Measurements from ENCODE around the gene EGLN2. TPM values are rescaled to one million over a fixed set of nuclear protein-coding genes. Genes with fewer than 3 reads are reported as not detected.

The EGLN2 gene
- total and polyA plus RNA-seq, 5 experiments from 2014 or later, result 104 to 243 (median 214) TPM

- Mint-ChIP-seq H3K36me3 (peaks cover 0 to 30% (median 2%) of the 10 kb centered on the region in 3 donors), H3K4me1 (peaks cover 27 to 51% (median 44%) of the 10 kb centered on the region in 4 donors), H3K27ac (peak overlapping the region; percentile 98 to 100 (median 99)), H3K4me3 (peak overlapping the region; percentile 28 to 98 (median 95)), H3K9me3 (peaks cover 0 to 2% (median 0%) of the 10 kb centered on the region in 9 donors), H3K27me3 (no peaks in the 10 kb centered on the region)
- POLR2A ChIA-PET, result interaction anchor here (0.6 to 17.6 kb wide), 14 partner anchors 11 to 348 kb away, joined by 3 to 301 read pairs (median 10); partner anchors contain the start of genes ACTMAP, COQ8B, ITPKC and MIA
- no peak for DNase-seq
- ATAC-seq, result no peak
Measured at GRCh38 chr19:40797166-40797962, 1.6 kb upstream of the EGLN2 start.

GRCh38 chr19:40797963-40798682 is 868 bp upstream of the EGLN2 start:
- Mint-ChIP-seq H3K4me3 (peak overlapping the region; percentile 88 to 99 (median 96)), H3K4me1 (peaks cover 32 to 54% (median 48%) of the 10 kb centered on the region in 4 donors), H3K27me3 (no peaks in the 10 kb centered on the region), H3K9me3 (peaks cover 0 to 2% (median 0%) of the 10 kb centered on the region in 9 donors), H3K27ac (peak overlapping the region; percentile 98 to 100 (median 99)), H3K36me3 (peaks cover 0 to 25% (median 5%) of the 10 kb centered on the region in 3 donors)
- ATAC-seq (peak; percentile 51 to 53), DNase-seq (peak in 9 of 10 donors; percentile 55 to 88 (median 70))
- POLR2A ChIA-PET, result interaction anchor here (0.6 to 17.6 kb wide), 23 partner anchors 10 to 778 kb away, joined by 3 to 301 read pairs (median 6); partner anchors contain the start of genes ACTMAP, CEACAM21, COQ8B and HNRNPUL1

- Mint-ChIP-seq H3K9me3 (peaks cover 0 to 2% (median 0%) of the 10 kb centered on the region in 9 donors), H3K27ac (peak overlapping the region; percentile 91 to 100 (median 98)), H3K27me3 (no peaks in the 10 kb centered on the region), H3K36me3 (peaks cover 0 to 25% (median 5%) of the 10 kb centered on the region in 3 donors), H3K4me1 (peaks cover 47 to 70% (median 64%) of the 10 kb centered on the region in 4 donors), H3K4me3 (peak overlapping the region; percentile 89 to 98 (median 94))
- DNase-seq (peak in 2 of 10 donors; percentile 26 to 30), ATAC-seq (no peak)
- POLR2A ChIA-PET, result interaction anchor here (0.7 to 17.6 kb wide), 13 partner anchors 8 to 1467 kb away, joined by 3 to 301 read pairs (median 7); partner anchors contain the start of genes ACTMAP, COQ8B, HNRNPUL1 and ITPKC
Measured at GRCh38 chr19:40799558-40800338, 757 bp downstream of the EGLN2 start.

- peaks cover 0 to 28% (median 5%) of the 10 kb centered on the region in 3 donors for H3K36me3 Mint-ChIP-seq
- H3K9me3 Mint-ChIP-seq, result peaks cover 0 to 2% (median 0%) of the 10 kb centered on the region in 9 donors
- H3K27me3 Mint-ChIP-seq, result no peaks in the 10 kb centered on the region
- POLR2A ChIA-PET, result interaction anchor here (0.7 to 17.6 kb wide), 6 partner anchors 23 to 1467 kb away, joined by 3 to 301 read pairs (median 4); partner anchors contain the start of genes ACTMAP, MIA, RAB4B and SNRPA
- DNase-seq, result no peak
- H3K4me3 Mint-ChIP-seq, result peak overlapping the region; percentile 89 to 98 (median 94)
- peak overlapping the region; percentile 91 to 100 (median 98) for H3K27ac Mint-ChIP-seq
- peaks cover 50 to 77% (median 72%) of the 10 kb centered on the region in 4 donors for H3K4me1 Mint-ChIP-seq
- no peak for ATAC-seq
Measured at GRCh38 chr19:40800339-40800996, 1.5 kb downstream of the EGLN2 start.

- Mint-ChIP-seq H3K36me3 (peaks cover 0 to 28% (median 5%) of the 10 kb centered on the region in 3 donors), H3K4me1 (peaks cover 50 to 82% (median 77%) of the 10 kb centered on the region in 4 donors), H3K9me3 (peaks cover 0 to 2% (median 0%) of the 10 kb centered on the region in 9 donors), H3K27ac (peak overlapping the region; percentile 98 to 100 (median 100)), H3K27me3 (no peaks in the 10 kb centered on the region), H3K4me3 (peak overlapping the region; percentile 89 to 98 (median 94))
- ATAC-seq (no peak), DNase-seq (no peak)
- POLR2A ChIA-PET, result interaction anchor here (0.6 to 17.6 kb wide), 7 partner anchors 13 to 462 kb away, joined by 3 to 301 read pairs (median 4); partner anchors contain the start of genes ITPKC, MIA and RAB4B
Measured at GRCh38 chr19:40800997-40801377, 2.0 kb downstream of the EGLN2 start.

- Mint-ChIP-seq H3K4me3 (peak overlapping the region; percentile 81 to 98 (median 94)), H3K4me1 (peaks cover 55 to 86% (median 82%) of the 10 kb centered on the region in 4 donors), H3K27ac (peak overlapping the region; percentile 98 to 100 (median 100)), H3K9me3 (peaks cover 0 to 2% (median 0%) of the 10 kb centered on the region in 9 donors), H3K27me3 (no peaks in the 10 kb centered on the region), H3K36me3 (peaks cover 0 to 29% (median 5%) of the 10 kb centered on the region in 3 donors)
- ATAC-seq (no peak), DNase-seq (no peak)
- POLR2A ChIA-PET, result interaction anchor here (0.5 to 17.6 kb wide), 12 partner anchors 13 to 526 kb away, joined by 3 to 301 read pairs (median 6); partner anchors contain the start of genes ACTMAP, ITPKC, MIA and RAB4B
Measured at GRCh38 chr19:40801426-40802299, 2.7 kb downstream of the EGLN2 start.

- peaks cover 0 to 36% (median 10%) of the 10 kb centered on the region in 3 donors for H3K36me3 Mint-ChIP-seq
- H3K27me3 Mint-ChIP-seq, result no peaks in the 10 kb centered on the region
- DNase-seq (no peak), ATAC-seq (no peak)
- peaks cover 0 to 2% (median 0%) of the 10 kb centered on the region in 9 donors for H3K9me3 Mint-ChIP-seq
- POLR2A ChIA-PET, result interaction anchor here (0.5 to 17.6 kb wide), 11 partner anchors 9 to 540 kb away, joined by 3 to 301 read pairs (median 5); partner anchors contain the start of genes ACTMAP, COQ8B, ITPKC and MIA
- peaks cover 59 to 88% (median 87%) of the 10 kb centered on the region in 4 donors for H3K4me1 Mint-ChIP-seq
- peak overlapping the region; percentile 81 to 98 (median 94) for H3K4me3 Mint-ChIP-seq
- H3K27ac Mint-ChIP-seq, result peak overlapping the region; percentile 98 to 100 (median 100)
Measured at GRCh38 chr19:40802300-40803169, 3.5 kb downstream of the EGLN2 start.

GRCh38 chr19:40803170-40803856 is 4.3 kb downstream of the EGLN2 start:
- POLR2A ChIA-PET, result interaction anchor here (0.5 to 17.6 kb wide), 8 partner anchors 8 to 539 kb away, joined by 3 to 301 read pairs (median 6); partner anchors contain the start of genes ACTMAP, COQ8B, ITPKC and MIA
- Mint-ChIP-seq H3K27me3 (no peaks in the 10 kb centered on the region), H3K27ac (peak overlapping the region; percentile 98 to 100 (median 100)), H3K9me3 (peaks cover 0 to 2% (median 0%) of the 10 kb centered on the region in 9 donors), H3K4me3 (peak overlapping the region; percentile 81 to 98 (median 94)), H3K36me3 (peaks cover 0 to 42% (median 14%) of the 10 kb centered on the region in 3 donors), H3K4me1 (peaks cover 61 to 91% (median 88%) of the 10 kb centered on the region in 4 donors)
- ATAC-seq, result no peak
- DNase-seq, result no peak

All from naive thymus-derived CD8-positive, alpha-beta T cell (primary cell).